ENCODE results near the gene APRT. TPM values are rescaled to one million over a fixed set of nuclear protein-coding genes. Genes with fewer than 3 reads are reported as not detected.
"Not testable (repeated sequence)": the region's sequence is repeated elsewhere in the genome, so short reads cannot be mapped to it uniquely, and the experiment has no call there.

Gene APRT
- polyA plus RNA-seq, 1 experiment: 152 TPM

GRCh38 chr16:88774544-88775393 lies 37.0 kb downstream of the APRT start:
- CTCF ChIA-PET: interaction anchor here (1.3 to 5.1 kb wide), 5 partner anchors 10 to 38 kb away, joined by 3 to 26 read pairs (median 18); partner anchors contain the start of gene PIEZO1
- no peak for DNase-seq (ENCODE audit: low read depth)
- TF ChIP-seq CTCF (IDR thresholded peaks at IDR 0.05; ENCODE audit: insufficient read depth, low read depth, low read length): no peak

GRCh38 chr16:88773812-88774291 lies 37.9 kb downstream of the APRT start:
- Histone ChIP-seq H3K4me3 (ENCODE audit: low read depth, low read length) (no peak overlapping the region), H3K36me3 (ENCODE audit: control insufficient read depth, insufficient read depth, low read length) (peaks cover 1% of the 10 kb centered on the region; the same call in 1 of the 2 replicates), H3K27me3 (ENCODE audit: control insufficient read depth, insufficient read depth, low read length) (no peaks in the 10 kb centered on the region)
- TF ChIP-seq CTCF (IDR thresholded peaks at IDR 0.05; ENCODE audit: insufficient read depth, low read depth, low read length): no peak
- ChIA-PET POLR2A (no interaction called here), CTCF (interaction anchor here (0.9 to 5.1 kb wide), 7 partner anchors 9 to 37 kb away, joined by 3 to 26 read pairs (median 5); partner anchors contain the start of gene PIEZO1)
- DNase-seq (ENCODE audit: low read depth): peak; percentile 68

More at GRCh38 chr16:88774544-88775393, 37.0 kb downstream of the APRT start:
- Histone ChIP-seq H3K36me3 (ENCODE audit: control insufficient read depth, insufficient read depth, low read length) (peaks cover 1% of the 10 kb centered on the region; the same call in 1 of the 2 replicates), H3K27me3 (ENCODE audit: control insufficient read depth, insufficient read depth, low read length) (no peaks in the 10 kb centered on the region), H3K4me3 (ENCODE audit: low read depth, low read length) (no peak overlapping the region)
- POLR2A ChIA-PET: no interaction called here

- no peak for TF ChIP-seq CTCF (IDR thresholded peaks at IDR 0.05; ENCODE audit: insufficient read depth, low read depth, low read length)
- no peak overlapping the region for H3K4me3 ChIP-seq (ENCODE audit: low read depth, low read length)
- peaks cover 1% of the 10 kb centered on the region; the same call in 1 of the 2 replicates for H3K36me3 ChIP-seq (ENCODE audit: control insufficient read depth, insufficient read depth, low read length)
These were observed 38.6 kb downstream of the APRT start for GRCh38 chr16:88772871-88773811.

GRCh38 chr16:88771781-88772180 lies 39.9 kb downstream of the APRT start:
- CTCF ChIA-PET: interaction anchor here (1.2 to 5.1 kb wide), 4 partner anchors 8 to 35 kb away, joined by 3 to 26 read pairs (median 17); no protein-coding TSS in a partner anchor
- H3K27me3 ChIP-seq (ENCODE audit: control insufficient read depth, insufficient read depth, low read length); H3K4me3 ChIP-seq (ENCODE audit: low read depth, low read length); H3K36me3 ChIP-seq (ENCODE audit: control insufficient read depth, insufficient read depth, low read length); POLR2A ChIA-PET; DNase-seq (ENCODE audit: low read depth): not testable (repeated sequence)

More at GRCh38 chr16:88772871-88773811, 38.6 kb downstream of the APRT start:
- no peaks in the 10 kb centered on the region for H3K27me3 ChIP-seq (ENCODE audit: control insufficient read depth, insufficient read depth, low read length)
- CTCF ChIA-PET: interaction anchor here (0.9 to 5.1 kb wide), 9 partner anchors 8 to 36 kb away, joined by 3 to 26 read pairs (median 5); partner anchors contain the start of gene PIEZO1
- POLR2A ChIA-PET: interaction anchor here (0.6 to 1.3 kb wide), 2 partner anchors 8 to 203 kb away, joined by 3 read pairs; partner anchors contain the start of gene ZC3H18
- DNase-seq (ENCODE audit: low read depth): peak; percentile 71

- Histone ChIP-seq H3K36me3 (ENCODE audit: control insufficient read depth, insufficient read depth, low read length) (peaks cover under 1% of the 10 kb centered on the region; the same call in 1 of the 2 replicates), H3K4me3 (ENCODE audit: low read depth, low read length) (no peak overlapping the region)
- POLR2A ChIA-PET: no interaction called here
These were observed 40.4 kb downstream of the APRT start for GRCh38 chr16:88771294-88771772.

More at GRCh38 chr16:88771294-88771772, 40.4 kb downstream of the APRT start:
- no peak for DNase-seq (ENCODE audit: low read depth)
- no peak for TF ChIP-seq CTCF (IDR thresholded peaks at IDR 0.05; ENCODE audit: insufficient read depth, low read depth, low read length)
- CTCF ChIA-PET: interaction anchor here (0.9 to 5.1 kb wide), 4 partner anchors 10 to 34 kb away, joined by 3 to 26 read pairs (median 17); no protein-coding TSS in a partner anchor
- no peaks in the 10 kb centered on the region for H3K27me3 ChIP-seq (ENCODE audit: control insufficient read depth, insufficient read depth, low read length)

All from BJ (cell line).